ENCODE data around the gene ST6GALNAC2.
"Not testable (repeated sequence)": the region's sequence is repeated elsewhere in the genome, so short reads cannot be mapped to it uniquely, and the experiment has no call there.

The ST6GALNAC2 gene

DNA sequence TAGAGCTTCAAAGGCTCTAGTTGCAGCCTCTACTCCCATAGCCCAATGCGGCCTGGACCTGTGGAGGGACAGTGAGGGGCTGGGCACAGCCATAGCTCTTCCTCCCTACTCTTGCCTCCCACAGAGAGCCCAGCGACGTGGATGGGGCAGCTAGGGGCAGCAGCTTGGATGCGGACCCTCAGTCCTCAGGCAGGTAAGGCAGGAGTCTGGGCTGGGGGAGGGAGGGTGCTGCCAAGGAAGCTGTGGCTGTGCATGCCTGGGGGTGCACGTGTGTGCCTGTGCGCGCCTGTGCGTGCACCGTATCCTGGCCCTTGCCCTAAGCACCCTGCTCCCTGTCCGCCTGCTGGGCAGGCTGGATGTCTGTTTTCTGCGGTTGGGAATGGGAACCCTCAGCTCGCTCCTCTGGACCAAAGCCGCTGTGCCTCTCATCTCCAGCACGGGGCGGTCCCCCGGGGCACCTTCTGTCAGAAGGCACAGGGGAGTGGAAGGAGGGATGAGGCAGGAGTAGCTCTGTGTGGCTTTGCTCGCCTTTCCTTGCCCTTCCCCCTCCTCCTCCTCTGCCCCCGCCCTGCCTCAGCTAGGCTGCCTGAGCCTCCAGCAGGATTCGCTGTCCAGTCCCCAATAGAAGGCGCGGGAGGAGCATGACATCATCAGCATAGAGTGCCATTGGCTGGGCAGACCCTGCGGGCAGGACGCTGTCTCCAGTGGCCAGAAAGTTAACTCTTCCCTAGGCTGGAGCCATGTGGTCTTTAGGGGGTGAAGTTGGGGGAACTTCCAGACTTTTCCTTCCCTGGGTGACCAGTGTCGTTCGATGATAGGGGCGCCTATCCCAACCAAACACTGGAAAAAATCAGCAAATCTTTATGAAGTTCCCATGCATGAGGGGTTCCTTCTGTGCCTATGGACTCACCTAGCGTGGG lies 45.0 kb downstream of the ST6GALNAC2 start:
- peak; percentile 98 for DNase-seq (ENCODE audit: low read depth)

DNA sequence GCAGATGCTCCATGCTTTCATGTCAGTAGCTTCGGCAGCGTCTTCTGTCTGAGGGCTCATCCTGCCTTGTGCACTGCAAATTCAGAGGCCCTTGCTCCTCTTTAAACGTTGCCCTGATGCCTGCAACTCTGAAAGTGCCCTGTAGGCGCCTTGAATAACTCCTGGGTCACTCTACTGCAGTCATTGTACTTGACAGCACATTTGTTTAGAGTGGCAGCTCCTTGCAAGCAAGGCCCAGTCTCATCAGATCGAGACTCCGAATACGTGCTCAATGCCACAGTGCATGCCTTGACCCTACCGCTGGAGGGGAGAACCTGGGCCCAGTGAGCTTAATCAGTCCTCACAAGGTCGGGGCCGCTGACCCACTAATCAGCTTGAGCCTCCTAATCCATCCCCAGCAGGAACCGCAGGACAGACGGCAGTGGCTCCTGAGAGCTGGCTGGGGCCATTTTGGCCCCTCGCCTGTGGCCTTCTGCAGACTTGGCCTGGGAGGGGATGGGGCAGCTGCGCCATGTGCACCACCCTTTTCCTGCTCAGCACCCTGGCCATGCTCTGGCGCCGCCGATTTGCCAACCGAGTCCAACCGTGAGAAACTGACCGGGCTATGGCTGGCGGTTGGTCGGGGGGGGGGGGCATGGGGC lies 45.9 kb downstream of the ST6GALNAC2 start, which contains the start of gene PRCD:
Gene PRCD, plus strand, starts transcription at position 414 of the 641 bp plus-strand sequence. Its CDS starts 98 bp downstream, at position 512.
- peak; percentile 47 for DNase-seq (ENCODE audit: low read depth)

DNA sequence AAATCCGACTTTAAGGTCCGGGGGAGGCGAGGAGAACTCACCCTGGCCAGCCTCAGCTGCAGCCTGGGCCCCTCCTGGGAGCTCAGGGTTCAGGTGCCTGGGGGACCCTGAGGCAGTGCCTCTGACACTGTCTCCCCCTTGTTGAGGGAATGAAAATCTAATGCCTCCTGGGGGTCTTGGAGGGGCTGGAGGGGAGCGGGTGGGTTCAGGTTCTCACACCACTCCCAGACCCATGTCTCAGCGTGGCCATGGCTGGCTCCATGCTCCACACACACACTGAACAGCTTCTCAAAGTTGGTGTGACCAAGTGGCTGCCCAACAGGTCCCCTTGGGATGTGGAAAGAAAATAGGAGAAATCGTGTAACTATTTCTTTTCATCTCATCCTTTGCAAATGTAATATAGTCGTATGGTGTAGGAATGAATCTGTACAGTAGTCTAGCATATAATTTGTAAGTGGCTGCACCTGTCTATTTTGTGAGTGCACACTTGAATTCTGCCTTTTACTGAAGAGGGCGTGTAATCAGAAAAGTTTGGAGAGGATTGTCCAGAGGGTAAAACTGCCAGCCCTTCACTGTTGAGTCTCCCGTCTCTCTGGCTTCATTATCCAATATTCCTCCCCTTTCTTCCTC lies 46.6 kb downstream of the ST6GALNAC2 start:
- no peak for DNase-seq (ENCODE audit: low read depth)

- DNase-seq (ENCODE audit: low read depth), result no peak
Observed at GRCh38 chr17:76538281-76538931, 47.3 kb downstream of the ST6GALNAC2 start.

DNA sequence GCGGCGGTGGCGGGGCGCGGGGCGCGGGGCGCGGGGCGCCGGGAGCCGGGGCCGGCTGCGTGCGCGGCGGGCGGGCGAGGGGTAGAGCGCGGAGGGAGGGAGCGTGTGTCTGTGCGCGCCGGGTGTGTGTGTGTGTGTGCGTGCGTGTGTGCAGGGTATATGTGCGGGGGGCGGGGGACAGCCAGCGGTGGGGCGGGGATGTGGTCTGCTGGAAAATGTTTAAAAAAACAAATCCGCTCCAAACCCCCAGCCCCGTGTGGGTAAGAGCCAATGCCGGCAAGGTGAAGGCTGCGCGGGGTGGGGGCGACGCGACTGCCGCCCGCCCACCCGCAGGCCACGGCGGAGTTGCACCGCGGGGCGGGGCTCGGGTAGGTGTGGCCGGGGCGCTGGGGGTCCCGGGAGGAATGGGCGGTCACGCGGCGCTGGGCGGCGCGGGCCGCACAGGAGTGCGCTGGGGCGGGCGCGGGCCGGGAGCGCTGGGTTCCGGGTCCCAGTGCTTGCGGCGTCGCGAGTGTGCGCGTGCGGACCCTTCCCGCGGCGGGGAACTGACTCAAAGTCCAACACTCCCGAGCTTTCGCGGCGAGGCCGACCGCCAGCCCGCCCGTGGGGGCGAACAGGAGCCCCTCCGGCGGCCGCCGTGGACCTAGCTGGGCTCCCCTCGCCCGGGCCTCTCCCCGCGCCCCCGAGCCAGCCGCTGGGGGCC lies 47.9 kb downstream of the ST6GALNAC2 start, which contains the start of gene CYGB:
Gene CYGB, minus strand, starts transcription at position 132 of the 703 bp plus-strand sequence. CDS start 167 bp downstream, outside the sequence.
- DNase-seq (ENCODE audit: low read depth), result no peak

GRCh38 chr17:76537288-76537577 lies 48.4 kb downstream of the ST6GALNAC2 start:
- DNase-seq (ENCODE audit: low read depth), result no peak

GRCh38 chr17:76536511-76537287 lies 49.0 kb downstream of the ST6GALNAC2 start:
- DNase-seq (ENCODE audit: low read depth), result no peak

- no peak for DNase-seq (ENCODE audit: low read depth)
Observed at GRCh38 chr17:76535788-76536510, 49.7 kb downstream of the ST6GALNAC2 start.

GRCh38 chr17:76534831-76535732 lies 50.6 kb downstream of the ST6GALNAC2 start:
- no peak for DNase-seq (ENCODE audit: low read depth)

- not testable (repeated sequence) for DNase-seq (ENCODE audit: low read depth)
Observed at GRCh38 chr17:76533640-76534359, 51.9 kb downstream of the ST6GALNAC2 start.

DNA sequence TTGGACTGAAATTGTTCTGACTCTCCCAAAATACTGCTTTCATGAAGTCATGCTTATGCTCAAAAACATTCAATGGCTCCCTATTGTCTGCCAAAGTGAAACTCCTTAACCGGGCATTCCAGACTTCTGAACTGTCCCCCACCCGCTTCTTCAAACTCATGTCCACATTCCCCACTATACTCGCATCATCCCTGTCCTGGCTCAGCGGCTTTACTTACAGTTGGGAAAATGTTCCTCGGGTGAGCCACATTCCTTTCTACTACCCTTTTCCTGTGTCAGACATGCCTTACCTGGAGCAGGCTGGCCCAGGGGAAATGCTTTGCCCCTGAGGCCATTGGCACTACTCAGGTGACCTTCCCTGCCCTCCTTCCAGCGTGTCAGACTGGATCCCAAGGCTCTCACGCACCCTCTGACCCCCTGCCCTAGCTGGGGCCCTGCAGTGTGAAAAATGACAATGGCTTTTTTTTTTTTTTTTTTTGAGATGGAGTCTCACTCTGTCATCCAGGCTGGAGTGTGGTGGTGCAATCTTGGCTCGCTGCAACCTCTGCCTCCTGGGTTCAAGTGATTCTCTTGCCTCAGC lies 53.5 kb downstream of the ST6GALNAC2 start:
- peak; percentile 42 for DNase-seq (ENCODE audit: low read depth)

GRCh38 chr17:76531486-76532038 lies 54.1 kb downstream of the ST6GALNAC2 start:
- DNase-seq (ENCODE audit: low read depth), result no peak

DNA sequence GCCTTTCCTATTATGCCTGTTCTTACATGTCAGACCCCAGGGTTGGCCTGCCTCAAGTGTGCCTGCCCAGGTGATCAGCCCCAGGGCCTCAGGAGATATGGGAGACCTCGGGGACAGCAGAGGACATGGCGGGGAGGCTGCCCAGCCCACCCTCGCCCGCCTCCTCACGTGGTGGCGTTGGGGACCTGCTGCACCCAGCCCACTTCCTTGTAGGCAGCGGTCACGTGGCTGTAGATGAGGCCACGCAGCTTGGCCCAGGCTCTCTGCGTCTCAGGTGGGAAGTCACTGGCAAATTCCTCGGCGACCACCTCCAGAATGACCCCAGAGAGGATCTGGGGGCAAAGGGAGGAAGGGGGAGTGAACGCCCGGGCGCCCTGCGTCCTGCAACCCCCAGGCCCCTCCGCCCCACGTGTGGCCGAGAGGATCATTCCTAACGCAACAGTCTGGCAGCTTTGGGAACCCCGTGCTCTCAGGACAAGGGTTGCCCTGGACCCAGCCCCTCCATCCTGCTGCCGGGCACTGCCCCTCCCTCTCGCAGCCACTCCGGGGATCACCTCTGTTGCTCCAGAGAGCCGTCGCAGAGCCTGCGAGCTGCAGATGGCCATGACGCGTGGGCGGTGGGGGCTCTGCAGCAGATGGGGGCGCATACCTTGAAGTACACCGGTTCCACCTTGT lies 54.7 kb downstream of the ST6GALNAC2 start:
- DNase-seq (ENCODE audit: low read depth), result no peak

- peak; percentile 60 for DNase-seq (ENCODE audit: low read depth)
Observed at GRCh38 chr17:76530095-76530723, 55.5 kb downstream of the ST6GALNAC2 start.

DNA sequence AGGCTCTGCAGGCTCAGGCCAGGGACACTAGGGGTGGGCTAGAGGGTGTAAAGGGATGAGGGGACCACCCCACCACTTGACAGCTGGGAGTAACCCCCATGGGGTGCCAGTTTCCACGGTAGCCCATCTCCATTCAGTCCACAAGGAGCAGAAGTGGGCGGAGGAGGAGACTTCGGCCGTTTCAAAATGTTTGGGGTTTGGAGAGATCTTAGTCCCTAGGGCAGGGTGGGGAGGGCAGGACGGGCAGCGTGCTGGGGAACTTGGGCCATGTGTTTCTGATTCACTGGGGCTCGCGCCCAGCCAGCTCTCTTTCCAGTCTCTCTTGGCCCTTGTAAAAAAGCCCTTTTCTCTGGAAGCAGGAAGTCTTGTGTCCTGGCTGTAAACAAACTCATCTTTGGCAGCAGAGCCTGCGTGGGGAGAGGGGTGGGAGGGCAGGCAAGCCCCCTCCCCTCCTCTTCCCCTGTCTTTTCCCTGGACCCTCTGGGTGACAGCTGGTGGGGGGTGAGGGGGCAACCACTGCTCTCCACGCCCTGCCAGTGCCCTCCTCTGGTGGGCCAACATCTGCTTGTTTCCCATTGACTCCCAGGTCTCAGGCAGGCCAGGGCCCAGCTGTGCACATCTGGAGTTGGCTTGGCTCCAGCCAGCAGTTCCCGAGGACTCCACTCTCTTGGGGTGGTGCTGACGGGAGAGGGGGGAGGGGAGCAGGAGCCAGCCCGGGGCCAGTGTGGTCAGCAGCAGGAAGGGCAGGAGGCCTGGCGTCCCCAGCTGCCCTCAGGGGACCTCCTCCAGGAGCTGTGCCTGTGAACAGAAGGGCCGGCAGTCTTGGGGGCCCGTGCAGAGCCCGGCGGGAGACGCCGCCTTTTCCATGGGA lies 56.2 kb downstream of the ST6GALNAC2 start:
- DNase-seq (ENCODE audit: low read depth), result peak; percentile 85

All from ELR (cell line).